ENCODE results near the gene BRCA1. TPM values are rescaled to one million over a fixed set of nuclear protein-coding genes. Genes with fewer than 3 reads are reported as not detected.
A peak's percentile ranks its signal among the peaks of the same experiment; 100 is the strongest.

Gene BRCA1
- total and polyA plus RNA-seq, 2 donors (not counting 1 experiment from before 2014, with no cell fraction given), result 2.4 to 7.2 TPM

GRCh38 chr17:43013296-43013695 is 111.9 kb downstream of the BRCA1 start:
- POLR2A ChIA-PET, result no interaction called here
- no peaks in the 10 kb centered on the region for H3K9me3 ChIP-seq (ENCODE audit: control extremely low read depth in 1 of 3, control insufficient read depth in 2 of 3, insufficient read depth in 1 of 3, low read length in 2 of 3)
- WGBS (ENCODE audit: insufficient coverage), result 100% methylated on average over 8 of the region's 8 CpGs

More at GRCh38 chr17:43013296-43013695, 111.9 kb downstream of the BRCA1 start:
- Mint-ChIP-seq H3K4me1 (peaks cover 5% of the 10 kb centered on the region), H3K4me3 (no peak overlapping the region), H3K9me3 (ENCODE audit: insufficient read depth) (no peaks in the 10 kb centered on the region), H3K27me3 (no peaks in the 10 kb centered on the region), H3K27ac (peak overlapping the region; percentile 20)
- Histone ChIP-seq H3K36me3 (replicated peaks in 1 of 2; ENCODE audit: control extremely low read depth in 1 of 2, control insufficient read depth in 1 of 2, extremely low read depth in 1 of 2, insufficient read depth in 2 of 2, low read length in 1 of 2) (peaks cover 0 to 26% of the 10 kb centered on the region in 2 experiments), H3K79me2 (ENCODE audit: control insufficient read depth, insufficient read depth, low read length) (peaks cover 21% of the 10 kb centered on the region), H3K27ac (ENCODE audit: low read length in 2 of 2) (no peak overlapping the region), H3K9ac (ENCODE audit: low read length) (no peak overlapping the region), H3K4me1 (ENCODE audit: control insufficient read depth in 2 of 2, insufficient read depth in 2 of 2, low read length in 2 of 2) (no peaks in the 10 kb centered on the region), H2AFZ (ENCODE audit: insufficient read depth, low read depth, low read length, poor library complexity, severe bottlenecking) (no peak overlapping the region), H3K4me2 (replicated peaks; ENCODE audit: low read depth, low read length, poor library complexity, severe bottlenecking) (no peak overlapping the region), H3K4me3 (ENCODE audit: control extremely low read depth in 1 of 5, extremely low read depth in 1 of 5, insufficient read depth in 1 of 5, low read depth in 2 of 5, low read length in 4 of 5) (no peak overlapping the region), H4K20me1 (ENCODE audit: control insufficient read depth, insufficient read depth, low read length, poor library complexity, severe bottlenecking) (no peaks in the 10 kb centered on the region), H3K27me3 (replicated peaks in 1 of 4; ENCODE audit: control extremely low read depth in 1 of 4, control insufficient read depth in 3 of 4, insufficient read depth in 4 of 4, low read length in 3 of 4) (no peaks in the 10 kb centered on the region)
- no peak for ATAC-seq (ENCODE audit: low read depth)
- DNase-seq, result peak; percentile 6
- CTCF ChIA-PET, result interaction anchor here (1.1 kb wide), 1 partner anchor 15 kb away, joined by 3 read pairs; no protein-coding TSS in a partner anchor
- TF ChIP-seq CTCF (IDR thresholded peaks at IDR 0.05) (no peak), EZH2 (IDR thresholded peaks at IDR 0.05; ENCODE audit: borderline replicate concordance, insufficient read depth, low read depth, low read length, poor library complexity, severe bottlenecking) (no peak)
- intact Hi-C loops (cut with micrococcal nuclease), result no loop called here
